Natural killer cell treated with Interleukin-12 subunit alpha and Interleukin-12 subunit beta and Interleukin-15 and Interleukin-18, amount 100 ng/mL, for 72 hours (primary cell): ENCODE results near the gene KIF3B. TPM values are rescaled to one million over a fixed set of nuclear protein-coding genes. Genes with fewer than 3 reads are reported as not detected.

ENCODE experiments used
- total RNA-seq, 2 donors: library from RNA; stranded (reverse); gene quantifications; one replicate each; pipeline ENCODE4 v1.2.3, GENCODE V29; 2022

The KIF3B gene
- total RNA-seq, 2 donors from 2014 or later, result 51.3 to 61.2 TPM

Other genes starting within 250 kb of the KIF3B start
- under 1 TPM in 1 of 2 donors, not detected in 1; 0.14 TPM for gene HCK, start 225.4 kb upstream of the KIF3B start, total RNA-seq
- gene TM9SF4, start 167.9 kb upstream of the KIF3B start, total RNA-seq, result 10 to 100 TPM; 57.9 to 58.1 TPM
- gene PLAGL2, start 69.9 kb upstream of the KIF3B start, total RNA-seq, result 10 to 100 TPM; 32.8 to 39.4 TPM
- gene POFUT1, start 69.8 kb upstream of the KIF3B start, total RNA-seq, result 10 to 100 TPM; 36.6 to 50.0 TPM
- gene ASXL1, start 80.7 kb downstream of the KIF3B start, total RNA-seq, result 100 to 1,000 TPM; 119 to 214 TPM